Gastrocnemius medialis (tissue), 4 donors: ENCODE results near the gene PRM1. TPM values are rescaled to one million over a fixed set of nuclear protein-coding genes. Genes with fewer than 3 reads are reported as not detected.

ENCODE experiments used
- ATAC-seq, 2 donors: fragments of 150-250 bp; one replicate each; pipeline ENCODE4 v1.9.1; 2016
- DNase-seq, 2 donors: peaks; one replicate each; pipeline ENCODE4 v3.0.0-alpha.2; 2019
- H3K27ac ChIP-seq, 4 donors: fragments of 200-600 bp; sonication (generic); 1 replicate in 1 of 4; 2 replicates in 3 of 4; pipeline ENCODE4 v1.5.1; 2016 to 2018; ENCODE audit warnings: mild to moderate bottlenecking in 2 of 4, moderate library complexity in 1 of 4
- H3K27me3 ChIP-seq, 3 donors: fragments of 200-600 bp; sonication (generic) in 2 of 3; 1 replicate in 1 of 3; 2 replicates in 2 of 3; pipeline versions ENCODE4 v1.5.1 to v1.6.0; 2016 to 2019; ENCODE audit warnings: mild to moderate bottlenecking in 1 of 3, moderate library complexity in 1 of 3
- H3K36me3 ChIP-seq, 2 donors: fragments of 200-600 bp; sonication (generic) in 1 of 2; one replicate each; pipeline ENCODE4 v1.5.1; 2017 to 2018
- H3K4me1 ChIP-seq, 2 donors: fragments of 200-600 bp; sonication (generic) in 1 of 2; one replicate each; pipeline ENCODE4 v1.5.1; 2016 to 2017; ENCODE audit warnings: mild to moderate bottlenecking in 2 of 2
- H3K4me3 ChIP-seq, 4 donors: fragments of 200-600 bp; sonication (generic) in 3 of 4; 1 replicate in 1 of 4; 2 replicates in 3 of 4; pipeline ENCODE4 v1.5.1; 2016 to 2019; ENCODE audit warnings: mild to moderate bottlenecking in 2 of 4
- H3K9me3 ChIP-seq, 3 donors: fragments of 200-600 bp; sonication (generic) in 2 of 3; 1 replicate in 1 of 3; 2 replicates in 2 of 3; pipeline ENCODE4 v1.5.1; 2016 to 2019
- POLR2A ChIP-seq, 2 donors: fragments of 450-650 bp; IDR thresholded peaks; one replicate each; pipeline ENCODE4 v1.6.1; 2017; ENCODE audit warnings: antibody characterized with exemption in 2 of 2, mild to moderate bottlenecking in 2 of 2, moderate library complexity in 2 of 2
- in situ Hi-C, 4 donors: fragments of 200-750 bp; cut with MboI; loops; one replicate each; pipeline versions ENCODE4 v1.15.0 to v1.8.0; 2017; ENCODE audit warnings: low sequenced_read_pairs in 4 of 4
- intact Hi-C: fragments of 100-400 bp; cut with DNase I; formaldehyde crosslinking; loops from one replicate; pipeline ENCODE4 v1.15.1; 2023; ENCODE audit warnings: low total_unique reads
- total RNA-seq, 4 donors: library from RNA; depleted of rRNA; stranded (reverse); fragments of >200 nt; gene quantifications; one replicate each; pipeline versions ENCODE4 v1.1.0 to v1.2.3, GENCODE V29; 2016
- TF ChIP-seq, protein P1 (sequence below), 5 experiments: fragments of 450-650 bp in 3 of 5; fragments of 200-600 bp in 2 of 5; sonication (generic) in 2 of 5; IDR thresholded peaks in 4 of 5; conservative IDR thresholded peaks in 1 of 5; 1 replicate in 4 of 5; 2 replicates in 1 of 5; pipeline ENCODE4 v1.5.1; 2016 to 2019; ENCODE audit warnings: antibody characterized with exemption in 5 of 5, mild to moderate bottlenecking in 3 of 5, moderate library complexity in 3 of 5

PRM1 gene
- total RNA-seq, 4 donors from 2014 or later = not detected

DNA sequence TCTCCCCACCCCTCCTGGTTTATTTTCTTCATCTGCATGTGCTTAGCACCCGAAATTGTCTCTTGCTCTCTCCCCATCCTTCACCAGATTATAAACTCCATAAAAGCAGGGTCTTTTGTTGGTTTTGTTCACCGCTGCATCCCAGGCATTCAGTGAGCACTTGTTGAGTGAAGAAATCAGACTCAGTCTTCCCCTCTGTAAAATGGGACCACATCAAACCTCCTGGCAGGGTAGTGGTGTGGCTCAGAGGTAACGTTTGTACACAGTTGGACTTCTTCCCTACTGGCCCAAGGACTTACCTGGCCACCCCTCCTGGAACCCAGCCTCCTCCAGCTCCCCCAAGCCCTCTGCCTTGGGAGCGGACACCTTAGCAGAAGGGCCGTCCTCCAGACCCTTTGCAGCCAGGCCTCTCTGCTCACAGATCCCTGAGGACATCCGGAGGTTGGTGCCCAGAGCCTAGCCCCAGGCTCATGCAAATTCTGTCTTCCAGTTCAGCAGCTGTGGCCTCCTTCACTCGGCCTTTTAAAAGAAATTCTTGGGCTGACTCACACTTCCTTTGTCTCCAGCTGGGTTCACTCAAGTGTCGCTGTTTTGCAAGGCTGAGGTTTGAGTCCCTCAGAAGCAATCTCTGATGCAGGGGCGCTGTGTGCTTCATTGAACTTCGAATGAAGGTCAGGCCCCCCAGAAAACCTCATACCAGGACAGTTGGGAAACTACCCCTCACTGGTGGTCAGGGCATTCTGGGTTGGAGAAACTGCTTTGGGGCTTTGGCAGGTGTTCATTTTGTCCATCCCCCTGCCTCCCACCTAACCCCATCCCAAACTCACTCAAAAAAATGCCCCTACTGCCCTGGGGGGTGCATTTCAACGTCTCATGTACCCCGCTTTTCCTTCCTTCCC lies 47.3 kb upstream of the PRM1 start:
- no peaks in the 10 kb centered on the region for H3K9me3 ChIP-seq
- DNase-seq (peak in 1 of 2 donors; percentile 35), ATAC-seq (peak in 1 of 2 donors; percentile 56)
- in situ Hi-C loops = no loop called here
- peaks cover 5 to 7% of the 10 kb centered on the region in 2 donors for H3K4me1 ChIP-seq
- H3K36me3 ChIP-seq = no peaks in the 10 kb centered on the region
- H3K27me3 ChIP-seq = no peaks in the 10 kb centered on the region
- intact Hi-C loops = no loop called here
- no peak overlapping the region for H3K4me3 ChIP-seq
- no peak overlapping the region for H3K27ac ChIP-seq
- no peak for TF ChIP-seq POLR2A (IDR thresholded peaks at IDR 0.05)
- TF ChIP-seq, protein P1, sequence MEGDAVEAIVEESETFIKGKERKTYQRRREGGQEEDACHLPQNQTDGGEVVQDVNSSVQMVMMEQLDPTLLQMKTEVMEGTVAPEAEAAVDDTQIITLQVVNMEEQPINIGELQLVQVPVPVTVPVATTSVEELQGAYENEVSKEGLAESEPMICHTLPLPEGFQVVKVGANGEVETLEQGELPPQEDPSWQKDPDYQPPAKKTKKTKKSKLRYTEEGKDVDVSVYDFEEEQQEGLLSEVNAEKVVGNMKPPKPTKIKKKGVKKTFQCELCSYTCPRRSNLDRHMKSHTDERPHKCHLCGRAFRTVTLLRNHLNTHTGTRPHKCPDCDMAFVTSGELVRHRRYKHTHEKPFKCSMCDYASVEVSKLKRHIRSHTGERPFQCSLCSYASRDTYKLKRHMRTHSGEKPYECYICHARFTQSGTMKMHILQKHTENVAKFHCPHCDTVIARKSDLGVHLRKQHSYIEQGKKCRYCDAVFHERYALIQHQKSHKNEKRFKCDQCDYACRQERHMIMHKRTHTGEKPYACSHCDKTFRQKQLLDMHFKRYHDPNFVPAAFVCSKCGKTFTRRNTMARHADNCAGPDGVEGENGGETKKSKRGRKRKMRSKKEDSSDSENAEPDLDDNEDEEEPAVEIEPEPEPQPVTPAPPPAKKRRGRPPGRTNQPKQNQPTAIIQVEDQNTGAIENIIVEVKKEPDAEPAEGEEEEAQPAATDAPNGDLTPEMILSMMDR (IDR thresholded peaks at IDR 0.05 in 4 of 5, conservative IDR thresholded peaks at IDR 0.05 in 1 of 5) = no peak

GRCh38 chr16:11327277-11328171 lies 46.4 kb upstream of the PRM1 start:
- Histone ChIP-seq H3K4me3 (no peak overlapping the region), H3K9me3 (no peaks in the 10 kb centered on the region), H3K27ac (no peak overlapping the region), H3K4me1 (peaks cover 5 to 7% of the 10 kb centered on the region in 2 donors), H3K27me3 (no peaks in the 10 kb centered on the region), H3K36me3 (no peaks in the 10 kb centered on the region)
- ATAC-seq (no peak), DNase-seq (no peak)
- intact Hi-C loops (no loop called here), in situ Hi-C loops (no loop called here)
- no peak for TF ChIP-seq POLR2A (IDR thresholded peaks at IDR 0.05)

GRCh38 chr16:11326737-11327276 lies 45.7 kb upstream of the PRM1 start:
- Histone ChIP-seq H3K27ac (no peak overlapping the region), H3K36me3 (no peaks in the 10 kb centered on the region), H3K9me3 (no peaks in the 10 kb centered on the region), H3K27me3 (no peaks in the 10 kb centered on the region), H3K4me1 (peaks cover 5 to 7% of the 10 kb centered on the region in 2 donors), H3K4me3 (no peak overlapping the region)
- in situ Hi-C loops (no loop called here), intact Hi-C loops (no loop called here)
- no peak for ATAC-seq
- DNase-seq = no peak
- TF ChIP-seq, protein P1 (IDR thresholded peaks at IDR 0.05 in 4 of 5, conservative IDR thresholded peaks at IDR 0.05 in 1 of 5) = no peak
- no peak for TF ChIP-seq POLR2A (IDR thresholded peaks at IDR 0.05)

DNA sequence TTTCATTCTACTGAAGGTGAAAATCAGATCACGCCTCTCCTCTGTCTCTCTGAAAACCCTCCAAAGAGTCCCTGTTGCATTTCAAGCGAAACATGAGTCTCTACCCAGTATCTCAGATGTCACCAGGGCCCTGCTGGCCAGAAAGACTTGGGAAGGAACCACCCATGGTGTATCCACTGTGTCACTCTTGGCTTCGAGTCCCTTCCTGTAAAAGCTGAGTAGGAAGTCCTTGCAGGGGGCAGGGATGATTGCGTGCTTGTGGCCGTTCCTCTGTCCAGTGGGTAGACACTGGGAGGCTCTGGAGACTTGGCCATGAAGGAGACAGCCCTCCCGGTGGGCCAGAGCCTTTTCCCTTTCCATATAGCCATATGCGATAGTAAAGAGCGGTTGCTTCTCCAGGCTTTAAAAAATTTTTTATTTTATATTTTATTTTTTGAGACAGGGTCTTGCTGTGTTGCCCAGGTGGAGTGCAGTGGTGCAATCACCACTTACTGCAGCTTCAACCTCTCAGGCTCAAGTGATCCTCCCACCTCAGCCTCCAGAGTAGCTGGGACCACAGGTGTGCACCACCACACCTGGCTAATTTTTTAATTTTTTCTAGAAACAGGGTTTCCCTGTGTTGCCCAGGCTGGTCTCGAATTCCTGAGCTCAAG lies 45.1 kb upstream of the PRM1 start:
- ATAC-seq = peak; percentile 29 to 56
- intact Hi-C loops = no loop called here

More for the DNA sequence above, 45.1 kb upstream of the PRM1 start:
- no peak overlapping the region for H3K4me3 ChIP-seq
- in situ Hi-C loops = no loop called here
- peaks cover 5 to 7% of the 10 kb centered on the region in 2 donors for H3K4me1 ChIP-seq
- H3K9me3 ChIP-seq = no peaks in the 10 kb centered on the region
- no peaks in the 10 kb centered on the region for H3K27me3 ChIP-seq
- TF ChIP-seq POLR2A (IDR thresholded peaks at IDR 0.05) = no peak
- TF ChIP-seq, protein P1 (IDR thresholded peaks at IDR 0.05 in 4 of 5, conservative IDR thresholded peaks at IDR 0.05 in 1 of 5) = no peak
- no peaks in the 10 kb centered on the region for H3K36me3 ChIP-seq
- DNase-seq = peak in 1 of 2 donors; percentile 26
- no peak overlapping the region for H3K27ac ChIP-seq
